Stomach (tissue), 4 donors: ENCODE results near the gene ARHGAP28.
"Not testable (repeated sequence)": the region's sequence is repeated elsewhere in the genome, so short reads cannot be mapped to it uniquely, and the experiment has no call there.

Experiments used
- CTCF ChIP-seq, 7 experiments: fragments of 450-650 bp in 4 of 7; fragments of 200-600 bp in 3 of 7; sonication (generic) in 3 of 7; IDR thresholded peaks; one replicate each; pipeline ENCODE4 v1.5.1; 2016 to 2019; ENCODE audit warnings: antibody characterized with exemption in 7 of 7, control low read depth in 2 of 7, mild to moderate bottlenecking in 1 of 7
- EP300 ChIP-seq: sonication (generic); formaldehyde crosslinking; IDR thresholded peaks from one replicate; pipeline ENCODE4 v1.6.1; 2017; ENCODE audit warnings: antibody characterized with exemption

- TF ChIP-seq CTCF (IDR thresholded peaks at IDR 0.05); EP300: not testable (repeated sequence)
These were observed 116.0 kb downstream of the ARHGAP28 start for GRCh38 chr18:6845521-6845920.
